Prostate gland (tissue), 2 donors: ENCODE results near the gene RNF123.
"Not testable (repeated sequence)": the region's sequence is repeated elsewhere in the genome, so short reads cannot be mapped to it uniquely, and the experiment has no call there.

Experiments used
- POLR2A ChIP-seq: fragments of 450-650 bp; IDR thresholded peaks from one replicate; pipeline ENCODE4 v1.6.1; 2016; ENCODE audit warnings: antibody characterized with exemption, mild to moderate bottlenecking
- TF ChIP-seq, protein P1 (sequence below), 4 experiments: fragments of 200-600 bp in 2 of 4; fragments of 450-650 bp in 2 of 4; sonication (generic) in 2 of 4; IDR thresholded peaks; 1 replicate in 3 of 4; 2 replicates in 1 of 4; pipeline ENCODE4 v1.5.1; 2016 to 2019; ENCODE audit warnings: antibody characterized with exemption in 4 of 4, mild to moderate bottlenecking in 2 of 4, moderate library complexity in 2 of 4

DNA sequence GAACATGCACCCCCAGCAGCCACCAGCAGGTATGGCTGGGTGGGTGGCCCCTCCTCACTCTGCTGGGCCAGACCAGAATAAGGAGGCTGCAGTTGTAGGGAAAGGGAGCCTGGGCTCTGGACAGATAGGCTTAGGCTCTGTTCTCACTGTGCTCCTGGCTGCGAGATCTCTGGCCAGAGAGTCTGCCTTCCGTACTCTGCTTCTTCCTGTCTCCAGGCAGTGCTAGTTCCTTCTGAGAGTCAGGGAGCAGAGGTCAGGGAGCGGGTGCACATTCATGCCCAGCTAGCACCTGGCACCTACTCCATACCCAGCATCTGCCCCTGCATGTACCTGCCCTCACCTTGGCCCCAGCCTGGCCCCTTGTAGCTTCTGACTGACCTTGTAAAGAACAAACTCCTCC, 2.1 kb downstream of the RNF123 start:
- TF ChIP-seq, protein P1, sequence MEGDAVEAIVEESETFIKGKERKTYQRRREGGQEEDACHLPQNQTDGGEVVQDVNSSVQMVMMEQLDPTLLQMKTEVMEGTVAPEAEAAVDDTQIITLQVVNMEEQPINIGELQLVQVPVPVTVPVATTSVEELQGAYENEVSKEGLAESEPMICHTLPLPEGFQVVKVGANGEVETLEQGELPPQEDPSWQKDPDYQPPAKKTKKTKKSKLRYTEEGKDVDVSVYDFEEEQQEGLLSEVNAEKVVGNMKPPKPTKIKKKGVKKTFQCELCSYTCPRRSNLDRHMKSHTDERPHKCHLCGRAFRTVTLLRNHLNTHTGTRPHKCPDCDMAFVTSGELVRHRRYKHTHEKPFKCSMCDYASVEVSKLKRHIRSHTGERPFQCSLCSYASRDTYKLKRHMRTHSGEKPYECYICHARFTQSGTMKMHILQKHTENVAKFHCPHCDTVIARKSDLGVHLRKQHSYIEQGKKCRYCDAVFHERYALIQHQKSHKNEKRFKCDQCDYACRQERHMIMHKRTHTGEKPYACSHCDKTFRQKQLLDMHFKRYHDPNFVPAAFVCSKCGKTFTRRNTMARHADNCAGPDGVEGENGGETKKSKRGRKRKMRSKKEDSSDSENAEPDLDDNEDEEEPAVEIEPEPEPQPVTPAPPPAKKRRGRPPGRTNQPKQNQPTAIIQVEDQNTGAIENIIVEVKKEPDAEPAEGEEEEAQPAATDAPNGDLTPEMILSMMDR (IDR thresholded peaks at IDR 0.05), result not testable (repeated sequence)
- TF ChIP-seq POLR2A, result not testable (repeated sequence)
